Measurements from ENCODE around the gene PIK3AP1. TPM values are rescaled to one million over a fixed set of nuclear protein-coding genes. Genes with fewer than 3 reads are reported as not detected.

Gene PIK3AP1
- total RNA-seq, 1 experiment from 2014 or later = 1.7 TPM

DNA sequence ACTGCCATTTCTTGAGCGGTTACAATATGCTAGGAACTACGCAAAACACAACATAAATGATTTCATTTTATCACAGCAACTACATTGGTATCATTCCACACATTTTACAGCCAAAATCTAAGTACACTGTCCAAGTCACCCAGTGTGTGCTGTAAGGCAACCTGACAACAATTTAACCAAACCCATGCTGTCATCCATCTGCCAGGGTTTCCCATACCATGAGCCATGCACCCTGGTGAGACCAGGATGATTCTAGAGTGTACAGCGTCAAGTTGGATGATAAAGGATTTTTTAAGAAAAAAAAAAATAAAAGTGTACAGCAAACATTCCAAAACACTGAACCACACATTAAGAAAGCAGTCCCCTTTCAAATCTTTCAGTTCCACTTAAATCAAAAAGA lies 52.9 kb downstream of the PIK3AP1 start:
- Histone ChIP-seq H3K27me3 (ENCODE audit: insufficient read depth, low read depth) (no peaks in the 10 kb centered on the region), H3K4me3 (no peak overlapping the region), H3K9me2 (ENCODE audit: insufficient read depth) (no peaks in the 10 kb centered on the region), H3K36me3 (ENCODE audit: low read depth) (no peaks in the 10 kb centered on the region), H3F3A (ENCODE audit: insufficient read depth, low read depth) (no peaks in the 10 kb centered on the region; the same call in none of the 2 replicates), H4K20me1 (ENCODE audit: insufficient read depth) (no peaks in the 10 kb centered on the region), H2AFZ (no peak overlapping the region), H3K79me2 (ENCODE audit: low read depth) (no peaks in the 10 kb centered on the region), H3K4me2 (no peak overlapping the region), H3K9me3 (ENCODE audit: insufficient read depth, low read depth) (no peaks in the 10 kb centered on the region), H3K4me1 (replicated peaks; ENCODE audit: insufficient read depth) (peaks cover 8% of the 10 kb centered on the region; the same call in 1 of the 2 replicates), H3K27ac (no peak overlapping the region)
- intact Hi-C loops (cut with micrococcal nuclease; ENCODE audit: unreplicated experiment) = no loop called here
- CTCF ChIA-PET = no interaction called here
- POLR2A ChIA-PET (ENCODE audit: unreplicated experiment) = no interaction called here
- TF ChIP-seq, protein P1, sequence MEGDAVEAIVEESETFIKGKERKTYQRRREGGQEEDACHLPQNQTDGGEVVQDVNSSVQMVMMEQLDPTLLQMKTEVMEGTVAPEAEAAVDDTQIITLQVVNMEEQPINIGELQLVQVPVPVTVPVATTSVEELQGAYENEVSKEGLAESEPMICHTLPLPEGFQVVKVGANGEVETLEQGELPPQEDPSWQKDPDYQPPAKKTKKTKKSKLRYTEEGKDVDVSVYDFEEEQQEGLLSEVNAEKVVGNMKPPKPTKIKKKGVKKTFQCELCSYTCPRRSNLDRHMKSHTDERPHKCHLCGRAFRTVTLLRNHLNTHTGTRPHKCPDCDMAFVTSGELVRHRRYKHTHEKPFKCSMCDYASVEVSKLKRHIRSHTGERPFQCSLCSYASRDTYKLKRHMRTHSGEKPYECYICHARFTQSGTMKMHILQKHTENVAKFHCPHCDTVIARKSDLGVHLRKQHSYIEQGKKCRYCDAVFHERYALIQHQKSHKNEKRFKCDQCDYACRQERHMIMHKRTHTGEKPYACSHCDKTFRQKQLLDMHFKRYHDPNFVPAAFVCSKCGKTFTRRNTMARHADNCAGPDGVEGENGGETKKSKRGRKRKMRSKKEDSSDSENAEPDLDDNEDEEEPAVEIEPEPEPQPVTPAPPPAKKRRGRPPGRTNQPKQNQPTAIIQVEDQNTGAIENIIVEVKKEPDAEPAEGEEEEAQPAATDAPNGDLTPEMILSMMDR (conservative IDR thresholded peaks at IDR 0.05) = no peak
- TF ChIP-seq EZH2 (IDR thresholded peaks at IDR 0.05; ENCODE audit: low read depth) = no peak
- no TSS peak for BruUV-seq (replicated peaks)
- DNase-seq = no peak

- TF ChIP-seq EZH2 (IDR thresholded peaks at IDR 0.05; ENCODE audit: low read depth) = no peak
- Histone ChIP-seq H3K4me1 (replicated peaks; ENCODE audit: insufficient read depth) (peaks cover 8% of the 10 kb centered on the region; the same call in 1 of the 2 replicates), H3K36me3 (ENCODE audit: low read depth) (no peaks in the 10 kb centered on the region), H3K4me2 (no peak overlapping the region), H3K27ac (no peak overlapping the region), H3K27me3 (ENCODE audit: insufficient read depth, low read depth) (no peaks in the 10 kb centered on the region), H2AFZ (no peak overlapping the region), H3F3A (ENCODE audit: insufficient read depth, low read depth) (no peaks in the 10 kb centered on the region; the same call in none of the 2 replicates), H4K20me1 (ENCODE audit: insufficient read depth) (no peaks in the 10 kb centered on the region), H3K9me3 (ENCODE audit: insufficient read depth, low read depth) (no peaks in the 10 kb centered on the region), H3K4me3 (no peak overlapping the region), H3K79me2 (ENCODE audit: low read depth) (no peaks in the 10 kb centered on the region), H3K9me2 (ENCODE audit: insufficient read depth) (no peaks in the 10 kb centered on the region)
- BruUV-seq (replicated peaks) = no TSS peak
- ChIA-PET POLR2A (ENCODE audit: unreplicated experiment) (no interaction called here), CTCF (interaction anchor here (0.5 kb wide), 1 partner anchor 558 kb away, joined by 3 read pairs; no protein-coding TSS in a partner anchor)
- intact Hi-C loops (cut with micrococcal nuclease; ENCODE audit: unreplicated experiment) = no loop called here
- DNase-seq = no peak
These were observed 53.6 kb downstream of the PIK3AP1 start for GRCh38 chr10:96666741-96667140.

GRCh38 chr10:96665306-96665705 lies 55.0 kb downstream of the PIK3AP1 start:
- Histone ChIP-seq H3K36me3 (ENCODE audit: low read depth) (no peaks in the 10 kb centered on the region), H3K27me3 (ENCODE audit: insufficient read depth, low read depth) (no peaks in the 10 kb centered on the region), H3K4me2 (0 out of 2 replicates have a peak overlapping the region, but pooled peaks have one; percentile 13), H3K79me2 (ENCODE audit: low read depth) (no peaks in the 10 kb centered on the region), H3K9me3 (ENCODE audit: insufficient read depth, low read depth) (no peaks in the 10 kb centered on the region), H4K20me1 (ENCODE audit: insufficient read depth) (no peaks in the 10 kb centered on the region), H2AFZ (no peak overlapping the region), H3F3A (ENCODE audit: insufficient read depth, low read depth) (no peaks in the 10 kb centered on the region; the same call in none of the 2 replicates), H3K4me1 (replicated peaks; ENCODE audit: insufficient read depth) (peaks cover 8% of the 10 kb centered on the region; the same call in 1 of the 2 replicates), H3K27ac (no peak overlapping the region), H3K9me2 (ENCODE audit: insufficient read depth) (no peaks in the 10 kb centered on the region), H3K4me3 (no peak overlapping the region)
- POLR2A ChIA-PET (ENCODE audit: unreplicated experiment) = no interaction called here
- no peak for DNase-seq
- TF ChIP-seq, protein P1 (conservative IDR thresholded peaks at IDR 0.05) = no peak
- TF ChIP-seq EZH2 (IDR thresholded peaks at IDR 0.05; ENCODE audit: low read depth) = no peak
- intact Hi-C loops (cut with micrococcal nuclease; ENCODE audit: unreplicated experiment) = no loop called here
- no TSS peak for BruUV-seq (replicated peaks)
- CTCF ChIA-PET = no interaction called here

DNA sequence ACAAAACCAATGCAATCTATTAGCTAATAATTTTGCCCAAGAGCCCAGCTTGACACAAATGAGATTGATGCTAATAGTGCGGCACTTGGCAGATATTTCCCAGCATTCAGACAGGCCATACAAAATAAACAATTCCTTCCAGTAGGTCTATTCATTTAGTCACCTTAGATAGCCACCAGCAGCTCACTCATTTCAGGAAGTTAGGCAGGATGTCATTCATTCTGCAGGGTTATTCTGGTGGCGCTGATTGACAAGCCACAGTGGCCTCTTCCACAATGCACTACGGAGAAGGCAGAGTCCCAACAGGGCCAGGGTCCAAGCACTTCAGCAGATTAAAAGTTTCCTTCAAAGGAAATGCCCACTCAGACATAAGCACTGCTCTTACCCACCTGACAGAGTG lies 55.8 kb downstream of the PIK3AP1 start:
- no peaks in the 10 kb centered on the region for H3K9me3 ChIP-seq (ENCODE audit: insufficient read depth, low read depth)
- intact Hi-C loops (cut with micrococcal nuclease; ENCODE audit: unreplicated experiment) = no loop called here
- H3K9me2 ChIP-seq (ENCODE audit: insufficient read depth) = no peaks in the 10 kb centered on the region
- ChIA-PET CTCF (no interaction called here), POLR2A (ENCODE audit: unreplicated experiment) (no interaction called here)
- no peaks in the 10 kb centered on the region for H3K79me2 ChIP-seq (ENCODE audit: low read depth)
- no peak overlapping the region for H3K4me3 ChIP-seq
- H3K27ac ChIP-seq = no peak overlapping the region
- BruUV-seq (replicated peaks) = no TSS peak
- H3F3A ChIP-seq (ENCODE audit: insufficient read depth, low read depth) = no peaks in the 10 kb centered on the region; the same call in none of the 2 replicates
- peaks cover 8% of the 10 kb centered on the region; the same call in 1 of the 2 replicates for H3K4me1 ChIP-seq (replicated peaks; ENCODE audit: insufficient read depth)
- H3K36me3 ChIP-seq (ENCODE audit: low read depth) = no peaks in the 10 kb centered on the region
- no peaks in the 10 kb centered on the region for H4K20me1 ChIP-seq (ENCODE audit: insufficient read depth)
- peak in 1 of 2 experiments; percentile 49 for DNase-seq
- 0 out of 2 replicates have a peak overlapping the region, but pooled peaks have one; percentile 13 for H3K4me2 ChIP-seq
- no peak for TF ChIP-seq EZH2 (IDR thresholded peaks at IDR 0.05; ENCODE audit: low read depth)
- TF ChIP-seq, protein P1 (conservative IDR thresholded peaks at IDR 0.05) = no peak
- H3K27me3 ChIP-seq (ENCODE audit: insufficient read depth, low read depth) = no peaks in the 10 kb centered on the region
- no peak overlapping the region for H2AFZ ChIP-seq
